HepG2 (cell line): ENCODE results near the gene ACER2. TPM values are rescaled to one million over a fixed set of nuclear protein-coding genes. Genes with fewer than 3 reads are reported as not detected.

Experiments
- ATAC-seq: fragments of 200-7000 bp; cut with Tn5 transposase; 3 replicates; pipeline ENCODE4 v1.9.1; 2020; ENCODE audit warnings: mild to moderate bottlenecking, moderate library complexity
- BruUV-seq: library from RNA; stranded (reverse); fragments of 400-500 nt; replicated peaks from 2 replicates; lab custom pipeline; 2021; lab: Mats Ljungman, UMichigan
- CTCF ChIA-PET: fragments of 300-600 bp; formaldehyde crosslinking; extraction: SDS; loops from one replicate; lab custom pipeline; 2021; ENCODE audit warnings: low total read pairs, inconsistent platforms, low intra/inter-chr PET ratio; lab: Yijun Ruan, JAX
- POLR2A ChIA-PET: fragments of 350-600 bp; sonication (Branson Sonifier 250); formaldehyde crosslinking; loops from one replicate; lab custom pipeline; 2020; ENCODE audit warnings: antibody characterized with exemption, inconsistent platforms; lab: Yijun Ruan, JAX
- DNase-seq: peaks from one replicate; pipeline ENCODE4 v3.0.0-alpha.2; 2015; ENCODE audit warnings: low spot score
- FAIRE-seq: peaks from 3 replicates; lab custom pipeline; 2011; peaks lifted over from hg19 to GRCh38; lab: Jason Lieb, UNC
- H2AFZ ChIP-seq: one replicate; pipeline ENCODE4 v1.6.1; 2011; ENCODE audit warnings: low read length, inconsistent platforms
- H3K27ac ChIP-seq: fragments of 300-600 bp; 3 replicates; pipeline ENCODE4 v1.8.0; 2011; ENCODE audit warnings: mixed run types, mild to moderate bottlenecking, mixed read lengths, low read length, inconsistent platforms; ENCODE audit not compliant: insufficient read depth; ENCODE audit errors: extremely low read length
- H3K27me3 ChIP-seq, 2 experiments: fragments of 200-600 bp in 1 of 2; 2 replicates in 1 of 2; 3 replicates in 1 of 2; pipeline versions ENCODE4 v1.6.0 to v1.8.0; 2011; ENCODE audit warnings: low read length in 2 of 2, mild to moderate bottlenecking in 2 of 2, moderate library complexity in 2 of 2, inconsistent platforms in 1 of 2; ENCODE audit not compliant: insufficient read depth in 2 of 2, control insufficient read depth in 1 of 2
- H3K36me3 ChIP-seq, 2 experiments: fragments of 200-600 bp in 1 of 2; replicated peaks in 1 of 2; 2 replicates in 1 of 2; 3 replicates in 1 of 2; pipeline versions ENCODE4 v1.5.1 to v1.8.0; 2011; ENCODE audit warnings: low read length in 2 of 2, inconsistent platforms in 1 of 2; ENCODE audit not compliant: insufficient read depth in 2 of 2, control insufficient read depth in 1 of 2
- H3K4me1 ChIP-seq: 2 replicates; pipeline ENCODE4 v1.5.1; 2012; ENCODE audit warnings: low read length, inconsistent platforms; ENCODE audit not compliant: insufficient read depth
- H3K4me2 ChIP-seq: 2 replicates; pipeline ENCODE4 v1.6.0; 2011; ENCODE audit warnings: low read depth, low read length, inconsistent platforms
- H3K4me3 ChIP-seq, 3 experiments: fragments of 200-600 bp in 1 of 3; sonication (generic), shearing (Covaris generic) in 1 of 3; replicated peaks in 1 of 3; 2 replicates each; pipeline ENCODE4 v1.5.1; 2011 to 2016; ENCODE audit warnings: low read length in 3 of 3, inconsistent platforms in 2 of 3, low read depth in 2 of 3, mild to moderate bottlenecking in 2 of 3, control low read depth in 1 of 3, mixed read lengths in 1 of 3; ENCODE audit not compliant: insufficient read depth in 1 of 3
- H3K79me2 ChIP-seq: one replicate; pipeline ENCODE4 v1.6.1; 2011; ENCODE audit warnings: low read length, inconsistent platforms; ENCODE audit not compliant: insufficient read depth
- H3K9ac ChIP-seq: 2 replicates; pipeline ENCODE4 v1.6.0; 2011; ENCODE audit warnings: mild to moderate bottlenecking, low read depth, low read length, inconsistent platforms; ENCODE audit not compliant: insufficient read depth
- H3K9me3 ChIP-seq: 2 replicates; pipeline ENCODE4 v1.5.1; 2012; ENCODE audit warnings: mild to moderate bottlenecking, low read length
- H4K20me1 ChIP-seq: 2 replicates; pipeline ENCODE4 v1.6.0; 2011; ENCODE audit warnings: inconsistent platforms, mild to moderate bottlenecking, low read length, moderate library complexity; ENCODE audit not compliant: insufficient read depth
- AHDC1 ChIP-seq: sonication (generic); formaldehyde crosslinking; IDR thresholded peaks from 2 replicates; pipeline ENCODE4 v1.5.1; 2020; ENCODE audit warnings: mild to moderate bottlenecking, missing genetic modification reagents, borderline replicate concordance
- CEBPG ChIP-seq: IDR thresholded peaks from 2 replicates; pipeline ENCODE4 v1.6.1; 2016
- FOSL2 ChIP-seq: sonication (generic); formaldehyde crosslinking; IDR thresholded peaks from 2 replicates; pipeline ENCODE4 v1.4.0; 2020; ENCODE audit warnings: missing genetic modification reagents
- HOXA9 ChIP-seq: sonication (generic); formaldehyde crosslinking; IDR thresholded peaks from 2 replicates; pipeline ENCODE4 v1.8.1; 2022; ENCODE audit warnings: missing genetic modification reagents, mild to moderate bottlenecking, moderate library complexity, borderline replicate concordance
- NRL ChIP-seq: sonication (generic); formaldehyde crosslinking; IDR thresholded peaks from 2 replicates; pipeline ENCODE4 v1.5.0; 2020; ENCODE audit warnings: missing genetic modification reagents, mild to moderate bottlenecking, moderate library complexity, borderline replicate concordance
- RFXAP ChIP-seq: sonication (generic); formaldehyde crosslinking; IDR thresholded peaks from 2 replicates; pipeline ENCODE4 v1.4.0; 2020; ENCODE audit warnings: missing genetic modification reagents, borderline replicate concordance
- SIX4 ChIP-seq: sonication (generic); formaldehyde crosslinking; IDR thresholded peaks from 2 replicates; pipeline ENCODE4 v1.4.0; 2020; ENCODE audit warnings: missing genetic modification reagents
- THAP7 ChIP-seq: sonication (generic); formaldehyde crosslinking; IDR thresholded peaks from 2 replicates; pipeline ENCODE4 v1.8.1; 2023; ENCODE audit warnings: mild to moderate bottlenecking, missing genetic modification reagents
- TSC22D2 ChIP-seq: sonication (generic); formaldehyde crosslinking; IDR thresholded peaks from 2 replicates; pipeline ENCODE4 v1.5.1; 2020; ENCODE audit warnings: missing genetic modification reagents, mild to moderate bottlenecking, borderline replicate concordance
- ZBTB1 ChIP-seq: sonication (generic); formaldehyde crosslinking; IDR thresholded peaks from 2 replicates; pipeline ENCODE4 v1.4.0; 2020; ENCODE audit warnings: missing genetic modification reagents, borderline replicate concordance
- ZNF34 ChIP-seq: sonication (generic); formaldehyde crosslinking; IDR thresholded peaks from 2 replicates; pipeline ENCODE4 v1.4.0; 2020; ENCODE audit warnings: mild to moderate bottlenecking, missing genetic modification reagents, borderline replicate concordance
- ZNF354B ChIP-seq: sonication (generic); formaldehyde crosslinking; IDR thresholded peaks from 2 replicates; pipeline ENCODE4 v1.8.0; 2022; ENCODE audit warnings: mild to moderate bottlenecking, missing genetic modification reagents
- ZNF670 ChIP-seq: sonication (generic); formaldehyde crosslinking; IDR thresholded peaks from 2 replicates; pipeline ENCODE4 v1.8.0; 2022; ENCODE audit warnings: mild to moderate bottlenecking, missing genetic modification reagents, borderline replicate concordance
- ZNF672 ChIP-seq: sonication (generic); formaldehyde crosslinking; IDR thresholded peaks from 2 replicates; pipeline ENCODE4 v1.8.1; 2022; ENCODE audit warnings: missing genetic modification reagents
- WGBS: methylation state at CpG from one replicate; pipeline ENCODE4 v1.1.6; 2017; ENCODE audit warnings: low lambda C conversion rate; 5-methylcytosine and 5-hydroxymethylcytosine counted together
- in situ Hi-C: cut with HindIII; loops from 2 replicates; pipeline ENCODE4 v1.10.0; 2017; ENCODE audit warnings: low pct_unique_long_range_greater_than_20kb; ENCODE audit not compliant: extremely low pct_ligation_motif_present
- intact Hi-C: fragments of 100-400 bp; cut with micrococcal nuclease; formaldehyde crosslinking; loops from one replicate; pipeline ENCODE4 v1.10.0; 2022; ENCODE audit not compliant: unreplicated experiment
- polyA plus RNA-seq, 8 experiments: library from polyadenylated mRNA; depleted of rRNA in 3 of 8; stranded (reverse) in 7 of 8; unstranded in 1 of 8; fragments of >200 nt; fragmentation: Illumina TruSeq in 4 of 8; extraction: Trizol in 4 of 8; gene quantifications; 2 replicates each; pipeline versions ENCODE4 v1.2.1 to v1.2.3, GENCODE V29; 2011 to 2016; ENCODE audit warnings: low read depth in 4 of 8, missing spikeins in 1 of 8, mixed read lengths in 1 of 8; ENCODE audit not compliant: insufficient read depth in 1 of 8
- total RNA-seq, 5 experiments: library from RNA; depleted of rRNA; stranded (reverse); fragments of >200 nt; fragmentation: Illumina TruSeq; extraction: Trizol; gene quantifications; 2 replicates each; pipeline ENCODE4 v1.2.3, GENCODE V29; 2016; ENCODE audit warnings: low read depth in 1 of 5

The ACER2 gene
- total and polyA plus RNA-seq, 2 of the 13 experiments (the other 11 are each of a cell fraction or from before 2014, with no cell fraction given) = 1.9 to 3.4 TPM

- Histone ChIP-seq H3K36me3 (no peaks in the 10 kb centered on the region), H4K20me1 (no peaks in the 10 kb centered on the region), H3K4me1 (no peaks in the 10 kb centered on the region), H3K79me2 (no peaks in the 10 kb centered on the region), H3K27me3 (no peaks in the 10 kb centered on the region), H3K4me3 (no peak overlapping the region), H2AFZ (no peak overlapping the region), H3K9ac (no peak overlapping the region), H3K9me3 (no peaks in the 10 kb centered on the region), H3K27ac (no peak overlapping the region), H3K4me2 (no peak overlapping the region)
- ChIA-PET POLR2A (no interaction called here), CTCF (no interaction called here)
- in situ Hi-C loops (no loop called here), intact Hi-C loops (loop anchor here (10.0 kb wide), 1 partner anchor 596 kb away; no protein-coding TSS in a partner anchor)
- WGBS = 90% methylated on average over 1 of the region's 1 CpG
- no TSS peak for BruUV-seq
- ATAC-seq = no peak
- no peak for FAIRE-seq
- DNase-seq = no peak
- TF ChIP-seq SIX4 (no peak), AHDC1 (no peak), TSC22D2 (no peak), ZNF34 (CRISPR knock-in tag) (no peak), ZNF354B (CRISPR knock-in tag) (no peak), ZNF670 (CRISPR knock-in tag) (no peak), ZBTB1 (CRISPR knock-in tag) (no peak), CEBPG (CRISPR knock-in tag) (no peak), FOSL2 (no peak), NRL (no peak), HOXA9 (CRISPR knock-in tag) (no peak), ZNF672 (no peak), RFXAP (CRISPR knock-in tag) (no peak), THAP7 (no peak)
Observed at GRCh38 chr9:19440376-19440775, 31.6 kb downstream of the ACER2 start.
